ENCODE results near the gene TXNDC9.
A peak's percentile ranks its signal among the peaks of the same experiment; 100 is the strongest.
"Not testable (repeated sequence)": the region's sequence is repeated elsewhere in the genome, so short reads cannot be mapped to it uniquely, and the experiment has no call there.

Gene TXNDC9

GRCh38 chr2:99335911-99336803 lies at the start of gene TXNDC9:
Gene TXNDC9, minus strand, starts transcription at chr2:99336333. Its CDS starts 3,123 bp downstream, at chr2:99333210.
- DNase-seq (ENCODE audit: extremely low read depth in 1 of 2, low read depth in 1 of 2), result peak; percentile 94 to 96

DNA sequence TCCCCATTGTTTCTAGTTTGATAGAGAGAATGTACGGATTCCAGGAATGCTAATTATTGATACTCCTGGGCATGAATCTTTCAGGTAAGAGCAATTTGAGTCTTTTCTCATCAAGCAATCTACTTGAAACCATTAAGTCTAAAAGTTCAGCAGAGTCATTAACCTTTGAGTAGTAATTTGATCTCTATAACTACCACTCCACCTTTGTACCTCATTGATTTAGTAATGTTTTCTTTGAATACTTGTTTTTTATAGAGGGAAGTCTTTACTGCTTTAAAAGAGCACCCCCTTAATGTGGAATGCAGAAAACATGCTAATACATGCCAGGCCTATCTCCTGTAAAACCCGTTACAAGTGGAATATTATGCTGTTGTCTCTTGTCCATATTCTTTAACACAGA lies 46.0 kb upstream of the TXNDC9 start:
- no peak for DNase-seq (ENCODE audit: extremely low read depth in 1 of 2, low read depth in 1 of 2)

- DNase-seq (ENCODE audit: extremely low read depth in 1 of 2, low read depth in 1 of 2), result no peak
These were observed 44.4 kb upstream of the TXNDC9 start for GRCh38 chr2:99380376-99381010.

GRCh38 chr2:99377879-99378278 lies 41.7 kb upstream of the TXNDC9 start:
- no peak for DNase-seq (ENCODE audit: extremely low read depth in 1 of 2, low read depth in 1 of 2)

DNA sequence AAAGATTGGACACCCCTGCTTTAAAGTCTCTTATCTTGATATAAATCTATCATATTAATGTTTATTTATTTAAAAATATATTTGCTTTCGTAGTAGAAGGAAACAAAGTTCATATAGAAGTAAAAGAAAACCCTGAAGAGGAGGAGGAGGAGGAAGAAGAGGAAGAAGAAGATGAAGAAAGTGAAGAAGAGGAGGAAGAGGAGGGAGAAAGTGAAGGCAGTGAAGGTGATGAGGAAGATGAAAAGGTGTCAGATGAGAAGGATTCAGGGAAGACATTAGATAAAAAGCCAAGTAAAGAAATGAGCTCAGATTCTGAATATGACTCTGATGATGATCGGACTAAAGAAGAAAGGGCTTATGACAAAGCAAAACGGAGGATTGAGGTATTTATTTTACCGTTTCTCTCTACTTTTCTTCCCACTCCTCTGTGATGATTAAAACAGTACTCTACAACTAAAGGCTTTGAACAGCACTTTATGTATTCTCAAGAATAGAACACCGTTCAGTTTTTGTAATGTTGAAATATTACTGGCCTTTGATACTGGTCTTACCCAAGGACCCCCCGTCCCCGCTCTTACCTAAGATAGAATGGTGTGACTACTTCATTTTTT lies 40.2 kb upstream of the TXNDC9 start:
- DNase-seq (ENCODE audit: extremely low read depth in 1 of 2, low read depth in 1 of 2), result no peak

- DNase-seq (ENCODE audit: extremely low read depth in 1 of 2, low read depth in 1 of 2), result no peak
These were observed 38.6 kb upstream of the TXNDC9 start for GRCh38 chr2:99374747-99375146.

GRCh38 chr2:99373144-99373543 lies 37.0 kb upstream of the TXNDC9 start:
- DNase-seq (ENCODE audit: extremely low read depth in 1 of 2, low read depth in 1 of 2), result no peak

DNA sequence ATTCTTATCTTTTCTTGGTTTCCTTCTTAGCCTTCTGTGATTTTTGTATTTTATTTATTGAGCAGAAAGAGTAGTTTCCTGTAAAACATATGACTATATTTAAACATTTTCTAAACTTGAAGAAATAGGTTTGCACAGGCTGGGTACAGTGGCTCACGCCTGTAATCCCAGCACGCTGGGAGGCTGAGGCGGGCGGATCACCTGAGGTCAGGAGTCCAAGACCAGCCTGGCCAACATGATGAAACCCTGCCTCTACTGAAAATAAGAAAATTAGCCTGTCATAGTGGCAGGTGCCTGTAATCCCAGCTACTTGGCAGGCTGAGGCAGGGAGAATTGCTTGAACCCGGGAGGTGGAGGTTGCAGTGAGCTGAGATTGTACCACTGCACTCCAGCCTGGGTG lies 32.7 kb upstream of the TXNDC9 start:
- not testable (repeated sequence) for DNase-seq (ENCODE audit: extremely low read depth in 1 of 2, low read depth in 1 of 2)

DNA sequence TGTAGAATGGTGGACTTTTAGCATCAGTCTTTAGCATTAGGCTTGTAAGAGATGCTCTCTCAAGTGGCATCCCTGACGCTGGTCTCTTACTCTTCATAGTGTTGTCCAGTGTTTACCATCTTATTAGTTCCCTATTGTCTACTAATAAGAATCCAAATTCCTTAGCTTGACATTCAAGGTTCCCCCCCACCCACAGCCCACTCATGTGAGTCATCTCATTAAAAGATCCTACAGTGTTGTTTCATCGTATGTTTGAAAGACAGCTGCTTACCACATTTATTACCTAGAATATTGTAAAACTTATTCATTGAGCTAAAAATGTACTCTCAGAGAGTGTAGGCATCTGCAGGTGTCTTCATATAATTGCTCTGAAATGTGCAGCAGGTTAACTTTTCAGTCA lies 29.5 kb upstream of the TXNDC9 start:
- DNase-seq (ENCODE audit: extremely low read depth in 1 of 2, low read depth in 1 of 2), result no peak

DNA sequence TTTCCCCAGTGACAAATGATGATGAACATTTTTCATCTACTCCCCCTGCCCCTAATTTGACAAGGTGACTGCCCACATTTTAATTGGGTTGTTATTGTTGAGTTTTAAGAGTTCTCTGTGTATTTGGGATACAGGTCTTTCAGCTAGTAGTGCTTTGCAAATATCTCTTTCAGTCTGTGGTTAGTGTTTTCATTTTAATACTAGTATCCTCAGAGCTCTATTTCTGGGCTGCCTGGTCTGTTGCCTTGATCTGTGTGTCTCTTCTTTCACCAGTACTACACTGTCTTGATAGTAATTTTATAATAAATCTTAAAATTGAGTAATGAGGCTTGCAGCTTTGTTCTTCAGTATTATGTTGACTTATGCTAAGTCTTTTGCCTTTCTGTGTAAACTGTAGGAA lies 20.7 kb upstream of the TXNDC9 start:
- DNase-seq (ENCODE audit: extremely low read depth in 1 of 2, low read depth in 1 of 2), result no peak

DNA sequence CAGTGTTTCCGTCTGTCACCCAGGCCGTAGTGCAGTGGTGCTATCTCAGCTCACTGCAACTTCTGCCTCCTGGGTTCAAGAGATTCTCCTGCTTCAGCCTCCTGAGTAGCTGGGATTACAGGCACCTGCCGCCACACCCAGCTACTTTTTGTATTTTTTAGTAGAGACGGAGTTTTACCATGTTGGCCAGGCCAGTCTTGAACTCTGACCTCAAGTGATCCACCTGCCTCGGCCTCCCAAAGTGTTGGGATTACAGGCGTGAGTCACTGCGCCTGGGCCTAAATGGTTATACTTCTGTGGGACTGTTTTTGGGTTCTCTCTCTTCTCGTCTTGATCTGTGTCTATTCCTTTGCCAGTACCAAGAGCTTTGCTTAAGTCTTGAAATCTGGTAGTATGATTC lies 18.7 kb upstream of the TXNDC9 start:
- not testable (repeated sequence) for DNase-seq (ENCODE audit: extremely low read depth in 1 of 2, low read depth in 1 of 2)

GRCh38 chr2:99354070-99354469 lies 17.9 kb upstream of the TXNDC9 start:
- DNase-seq (ENCODE audit: extremely low read depth in 1 of 2, low read depth in 1 of 2), result no peak

GRCh38 chr2:99350194-99350593 lies 14.1 kb upstream of the TXNDC9 start:
- DNase-seq (ENCODE audit: extremely low read depth in 1 of 2, low read depth in 1 of 2), result no peak

DNA sequence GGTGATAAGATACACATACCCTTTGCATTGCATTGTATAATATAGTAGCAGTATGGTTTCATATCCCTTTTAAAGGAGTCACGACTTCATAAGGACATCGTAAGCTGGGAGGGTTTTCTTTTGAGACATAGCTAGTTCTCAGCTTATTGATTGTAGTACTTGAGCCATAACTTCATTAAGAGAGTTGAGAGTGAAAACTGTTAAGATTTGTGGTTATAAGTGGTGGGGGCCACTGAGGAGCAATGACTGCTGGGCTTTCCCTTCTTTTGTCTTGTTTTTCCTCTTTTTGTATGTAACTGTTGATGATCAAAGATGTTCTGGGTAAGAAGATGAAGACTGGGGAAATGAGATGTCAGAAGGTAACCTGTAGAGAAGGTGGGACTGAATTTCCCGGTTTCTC lies 12.0 kb upstream of the TXNDC9 start:
- DNase-seq (ENCODE audit: extremely low read depth in 1 of 2, low read depth in 1 of 2), result no peak

GRCh38 chr2:99346218-99346617 lies 10.1 kb upstream of the TXNDC9 start:
- DNase-seq (ENCODE audit: extremely low read depth in 1 of 2, low read depth in 1 of 2), result no peak

GRCh38 chr2:99345446-99345845 lies 9.3 kb upstream of the TXNDC9 start:
- DNase-seq (ENCODE audit: extremely low read depth in 1 of 2, low read depth in 1 of 2), result not testable (repeated sequence)

- DNase-seq (ENCODE audit: extremely low read depth in 1 of 2, low read depth in 1 of 2), result no peak
These were observed 6.4 kb upstream of the TXNDC9 start for GRCh38 chr2:99342536-99342935.

GRCh38 chr2:99340669-99341236 lies 4.6 kb upstream of the TXNDC9 start:
- DNase-seq (ENCODE audit: extremely low read depth in 1 of 2, low read depth in 1 of 2), result no peak

GRCh38 chr2:99338029-99338585 lies 2.0 kb upstream of the TXNDC9 start:
- DNase-seq (ENCODE audit: extremely low read depth in 1 of 2, low read depth in 1 of 2), result no peak

DNA sequence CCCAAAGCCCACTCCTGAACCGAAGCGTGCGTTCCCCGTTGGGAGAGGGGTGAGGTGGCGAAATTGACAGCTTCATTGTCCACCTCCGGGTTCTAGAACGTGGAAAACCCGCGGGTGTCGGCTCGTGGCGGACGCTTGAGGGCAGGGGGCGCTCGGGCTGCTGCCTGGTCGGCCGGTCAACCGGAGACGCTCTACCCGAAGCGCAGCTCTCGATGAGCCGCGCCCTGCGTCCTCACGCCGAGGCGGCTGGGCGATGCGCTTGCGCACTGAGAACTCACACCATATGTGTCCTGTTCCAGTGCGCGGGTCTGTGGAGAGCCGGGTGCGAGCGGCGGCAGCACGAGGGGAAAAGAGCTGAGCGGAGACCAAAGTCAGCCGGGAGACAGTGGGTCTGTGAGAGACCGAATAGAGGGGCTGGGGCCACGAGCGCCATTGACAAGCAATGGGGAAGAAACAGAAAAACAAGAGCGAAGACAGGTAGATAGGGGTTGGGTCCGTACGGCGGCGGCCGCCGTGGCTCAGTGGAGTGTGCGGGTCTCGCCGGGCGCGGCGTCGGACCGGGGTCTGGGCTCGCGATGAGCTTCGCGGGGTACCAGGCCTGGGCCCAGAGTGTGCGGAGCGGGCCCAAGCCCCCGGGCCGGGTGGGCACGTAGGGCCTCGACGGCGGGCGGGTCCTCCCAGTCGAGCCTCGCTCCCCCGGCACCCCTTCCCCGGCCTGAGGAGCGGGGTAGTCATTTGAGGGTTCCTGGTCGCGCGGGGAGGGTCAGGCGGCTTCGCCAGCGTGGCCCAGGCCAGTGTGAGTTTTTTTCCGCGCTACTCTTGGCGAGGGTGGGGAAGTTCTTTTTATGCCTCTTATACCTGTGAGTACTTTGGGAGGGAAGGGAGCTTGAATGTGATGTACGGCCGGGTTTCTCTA lies 1.2 kb upstream of the TXNDC9 start, which contains the start of gene EIF5B:
TSS of gene EIF5B (plus strand) at position 277 of the 916 bp plus-strand sequence. CDS start at position 443, 166 bp downstream.
- peak; percentile 84 to 89 for DNase-seq (ENCODE audit: extremely low read depth in 1 of 2, low read depth in 1 of 2)
